Endodermal cell (in vitro differentiated cells): ENCODE data around the gene MICB. TPM values are rescaled to one million over a fixed set of nuclear protein-coding genes. Genes with fewer than 3 reads are reported as not detected.

Experiments
- DNase-seq: peaks from one replicate; pipeline ENCODE4 v3.0.0-alpha.2; 2017
- H3K27ac ChIP-seq: 2 replicates; pipeline ENCODE4 v1.5.1; 2013; ENCODE audit warnings: mild to moderate bottlenecking, low read depth, low read length, moderate library complexity
- H3K27me3 ChIP-seq: 2 replicates; pipeline ENCODE4 v1.6.1; 2013; ENCODE audit warnings: mild to moderate bottlenecking, low read length, moderate library complexity; ENCODE audit not compliant: insufficient read depth, control insufficient read depth, poor library complexity, severe bottlenecking
- H3K36me3 ChIP-seq: 2 replicates; pipeline ENCODE4 v1.7.0; 2013; ENCODE audit warnings: mild to moderate bottlenecking, low read length, moderate library complexity; ENCODE audit not compliant: control insufficient read depth, insufficient read depth
- H3K4me1 ChIP-seq: one replicate; pipeline ENCODE4 v1.7.0; 2013; ENCODE audit warnings: low read length; ENCODE audit not compliant: control insufficient read depth, insufficient read depth
- H3K4me3 ChIP-seq: 2 replicates; pipeline ENCODE4 v1.5.1; 2013; ENCODE audit warnings: mild to moderate bottlenecking, low read length, moderate library complexity
- H3K9ac ChIP-seq: 2 replicates; pipeline ENCODE4 v1.6.1; 2013; ENCODE audit warnings: mild to moderate bottlenecking, low read length, moderate library complexity; ENCODE audit not compliant: poor library complexity, severe bottlenecking; ENCODE audit errors: extremely low read depth
- H3K9me3 ChIP-seq: 2 replicates; pipeline ENCODE4 v1.6.1; 2013; ENCODE audit warnings: mild to moderate bottlenecking, low read length, moderate library complexity; ENCODE audit not compliant: control insufficient read depth
- H3K27ac Mint-ChIP-seq: 2 replicates; pipeline ENCODE4 v1.8.0; 2020; ENCODE audit warnings: mixed read lengths
- H3K27me3 Mint-ChIP-seq: 2 replicates; pipeline ENCODE4 v1.8.0; 2021; ENCODE audit warnings: mild to moderate bottlenecking, mixed read lengths; ENCODE audit not compliant: insufficient read depth
- H3K36me3 Mint-ChIP-seq: 2 replicates; pipeline ENCODE4 v1.8.0; 2020; ENCODE audit warnings: low read depth, mixed read lengths
- H3K4me1 Mint-ChIP-seq: 2 replicates; pipeline ENCODE4 v1.8.0; 2020; ENCODE audit warnings: mixed read lengths
- H3K4me3 Mint-ChIP-seq: 2 replicates; pipeline ENCODE4 v1.8.0; 2020; ENCODE audit warnings: mild to moderate bottlenecking, moderate library complexity, mixed read lengths
- H3K9me3 Mint-ChIP-seq: 2 replicates; pipeline ENCODE4 v1.8.0; 2020; ENCODE audit warnings: mild to moderate bottlenecking, mixed read lengths
- WGBS, 2 experiments: methylation state at CpG; one replicate each; pipeline versions ENCODE4 v1.1.5 to v1.1.7; 2013; ENCODE audit warnings: missing lambda C conversion rate in 2 of 2, mixed read lengths in 1 of 2; ENCODE audit not compliant: insufficient coverage in 1 of 2, insufficient read length in 1 of 2; 5-methylcytosine and 5-hydroxymethylcytosine counted together
- total RNA-seq, 2 donors: library from RNA; stranded (reverse); fragmentation: NEBNext Ultra II Directional in 1 of 2; extraction: Animal tissue kit (Norgen Biotek cat#: 25700) in 1 of 2; gene quantifications; 2 replicates in 1 of 2; 3 replicates in 1 of 2; pipeline ENCODE4 v1.2.1, GENCODE V29; 2021
- TF ChIP-seq, protein P1 (sequence below): fragments of 200-600 bp; sonication (generic); conservative IDR thresholded peaks from 2 replicates; pipeline ENCODE4 v1.5.0; 2021; ENCODE audit warnings: antibody characterized with exemption, mild to moderate bottlenecking

The MICB gene
- total RNA-seq, 2 donors from 2014 or later = 8.2 to 8.5 TPM

DNA sequence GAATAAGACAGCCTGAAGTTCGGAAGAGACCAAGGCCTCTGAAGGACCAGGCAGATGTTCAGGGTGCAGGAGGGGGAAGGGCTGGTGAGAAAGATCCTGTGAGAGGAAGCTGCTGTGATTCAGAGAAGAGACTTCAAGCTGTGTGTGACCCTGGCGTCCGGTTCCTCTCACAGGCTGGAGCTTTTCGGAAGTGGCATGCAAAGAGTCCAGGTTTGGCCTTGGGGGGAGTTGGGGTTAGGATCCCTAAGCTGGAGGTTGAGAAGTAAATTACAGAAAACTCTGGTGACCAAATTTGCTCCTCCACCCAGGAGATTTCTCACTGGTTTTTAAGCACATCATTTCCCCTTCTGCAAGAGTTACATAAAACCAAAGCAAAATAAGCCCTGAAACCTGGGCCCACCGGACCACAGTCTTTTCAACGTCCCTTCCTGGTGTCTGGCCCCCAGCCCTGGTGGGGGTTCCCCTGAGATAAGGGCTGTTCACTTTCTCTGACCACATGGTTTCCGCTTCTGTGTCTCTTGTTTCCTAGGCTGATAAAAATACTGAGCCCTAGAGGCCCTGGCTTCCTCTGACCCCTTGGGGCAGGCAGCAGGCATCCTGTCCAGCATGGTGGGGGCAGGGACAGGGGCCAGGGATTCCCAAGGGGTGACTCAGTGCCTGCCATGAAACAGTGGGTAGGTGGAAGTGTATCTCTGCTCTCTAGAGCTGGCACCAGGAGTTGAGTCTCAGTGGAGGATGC is 62.2 kb downstream of the MICB start:
- no peak overlapping the region for H3K4me3 Mint-ChIP-seq
- Histone ChIP-seq H3K9ac (no peak overlapping the region), H3K36me3 (peaks cover 19% of the 10 kb centered on the region), H3K4me1 (no peaks in the 10 kb centered on the region), H3K9me3 (no peaks in the 10 kb centered on the region), H3K4me3 (no peak overlapping the region), H3K27ac (peak overlapping the region; percentile 47), H3K27me3 (no peaks in the 10 kb centered on the region)
- no peaks in the 10 kb centered on the region for H3K9me3 Mint-ChIP-seq
- no peak for DNase-seq
- TF ChIP-seq, protein P1, sequence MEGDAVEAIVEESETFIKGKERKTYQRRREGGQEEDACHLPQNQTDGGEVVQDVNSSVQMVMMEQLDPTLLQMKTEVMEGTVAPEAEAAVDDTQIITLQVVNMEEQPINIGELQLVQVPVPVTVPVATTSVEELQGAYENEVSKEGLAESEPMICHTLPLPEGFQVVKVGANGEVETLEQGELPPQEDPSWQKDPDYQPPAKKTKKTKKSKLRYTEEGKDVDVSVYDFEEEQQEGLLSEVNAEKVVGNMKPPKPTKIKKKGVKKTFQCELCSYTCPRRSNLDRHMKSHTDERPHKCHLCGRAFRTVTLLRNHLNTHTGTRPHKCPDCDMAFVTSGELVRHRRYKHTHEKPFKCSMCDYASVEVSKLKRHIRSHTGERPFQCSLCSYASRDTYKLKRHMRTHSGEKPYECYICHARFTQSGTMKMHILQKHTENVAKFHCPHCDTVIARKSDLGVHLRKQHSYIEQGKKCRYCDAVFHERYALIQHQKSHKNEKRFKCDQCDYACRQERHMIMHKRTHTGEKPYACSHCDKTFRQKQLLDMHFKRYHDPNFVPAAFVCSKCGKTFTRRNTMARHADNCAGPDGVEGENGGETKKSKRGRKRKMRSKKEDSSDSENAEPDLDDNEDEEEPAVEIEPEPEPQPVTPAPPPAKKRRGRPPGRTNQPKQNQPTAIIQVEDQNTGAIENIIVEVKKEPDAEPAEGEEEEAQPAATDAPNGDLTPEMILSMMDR = no peak
- peaks cover 13% of the 10 kb centered on the region for H3K36me3 Mint-ChIP-seq
- 67 to 87% methylated on average over 4 to 7 of the region's 7 CpGs for WGBS, 2 experiments
- H3K27me3 Mint-ChIP-seq = no peaks in the 10 kb centered on the region
- no peaks in the 10 kb centered on the region for H3K4me1 Mint-ChIP-seq
- no peak overlapping the region for H3K27ac Mint-ChIP-seq

DNA sequence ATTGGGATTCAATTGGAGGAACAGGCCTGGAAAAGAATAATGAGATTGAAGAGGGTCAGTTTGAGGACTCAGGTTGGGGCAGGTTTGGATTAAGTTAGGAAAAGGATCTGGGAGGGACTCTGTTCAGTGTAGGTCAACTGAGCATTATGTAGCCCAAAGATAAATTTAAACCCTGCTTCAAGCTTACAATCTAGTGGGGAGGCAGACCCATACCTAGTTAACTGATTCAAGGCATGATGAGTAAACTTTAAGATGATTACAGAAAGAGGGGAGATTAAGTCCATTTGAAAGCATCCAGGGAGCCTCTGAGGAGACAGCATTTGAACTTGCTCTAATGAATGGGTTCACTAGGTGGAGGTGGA is 62.7 kb downstream of the MICB start:
- Mint-ChIP-seq H3K27ac (no peak overlapping the region), H3K4me3 (no peak overlapping the region)
- H3K9ac ChIP-seq = no peak overlapping the region

More for the DNA sequence above, 62.7 kb downstream of the MICB start:
- Mint-ChIP-seq H3K9me3 (no peaks in the 10 kb centered on the region), H3K27me3 (no peaks in the 10 kb centered on the region), H3K4me1 (no peaks in the 10 kb centered on the region), H3K36me3 (peaks cover 13% of the 10 kb centered on the region)
- no peaks in the 10 kb centered on the region for H3K27me3 ChIP-seq
- peaks cover 19% of the 10 kb centered on the region for H3K36me3 ChIP-seq
- no peak overlapping the region for H3K4me3 ChIP-seq
- H3K9me3 ChIP-seq = no peaks in the 10 kb centered on the region
- TF ChIP-seq, protein P1 = no peak
- H3K27ac ChIP-seq = peak overlapping the region; percentile 2
- DNase-seq = no peak
- H3K4me1 ChIP-seq = no peaks in the 10 kb centered on the region

Other genes with a start within 250 kb of the MICB start
- 100 to 1,000 TPM; 248 to 442 TPM for gene HLA-C, start 226.1 kb upstream of the MICB start, total RNA-seq
- gene HLA-B, start 141.0 kb upstream of the MICB start, total RNA-seq = 1,000 to 10,000 TPM in 1 of 2 donors, 100 to 1,000 TPM in 1; 194 to 1,067 TPM
- gene MICA, start 94.5 kb upstream of the MICB start, total RNA-seq = 10 to 100 TPM; 12.5 to 13.7 TPM
- not detected for gene MCCD1, start 30.8 kb downstream of the MICB start, total RNA-seq
- 100 to 1,000 TPM; 572 to 654 TPM for gene DDX39B, start 43.9 kb downstream of the MICB start, total RNA-seq
- 1 to 10 TPM; 1.7 to 2.1 TPM for gene ATP6V1G2, start 48.5 kb downstream of the MICB start, total RNA-seq
- gene NFKBIL1, start 49.5 kb downstream of the MICB start, total RNA-seq = 10 to 100 TPM; 17.4 to 26.3 TPM
- not detected for gene LTA, start 74.1 kb downstream of the MICB start, total RNA-seq
- gene TNF, start 77.4 kb downstream of the MICB start, total RNA-seq = not detected
- 1 to 10 TPM in 1 of 2 donors, not detected in 1; 1.3 TPM for gene LTB, start 84.3 kb downstream of the MICB start, total RNA-seq
- gene LST1, start 88.1 kb downstream of the MICB start, total RNA-seq = not detected
- not detected for gene NCR3, start 94.9 kb downstream of the MICB start, total RNA-seq
- 1 to 10 TPM in 1 of 2 donors, under 1 TPM in 1; 0.70 to 1.7 TPM for gene AIF1, start 117.1 kb downstream of the MICB start, total RNA-seq
- gene PRRC2A, start 122.6 kb downstream of the MICB start, total RNA-seq = 100 to 1,000 TPM; 329 to 330 TPM
- gene BAG6, start 154.5 kb downstream of the MICB start, total RNA-seq = 100 to 1,000 TPM; 413 to 428 TPM
- 1 to 10 TPM; 1.6 to 3.2 TPM for gene APOM, start 157.7 kb downstream of the MICB start, total RNA-seq
- 10 to 100 TPM; 14.0 to 14.9 TPM for gene C6orf47, start 162.6 kb downstream of the MICB start, total RNA-seq
- 10 to 100 TPM; 16.1 to 21.3 TPM for gene GPANK1, start 166.9 kb downstream of the MICB start, total RNA-seq
- 100 to 1,000 TPM; 155 to 171 TPM for gene CSNK2B, start 167.9 kb downstream of the MICB start, total RNA-seq
- gene LY6G5B, start 171.8 kb downstream of the MICB start, total RNA-seq = 10 to 100 TPM; 13.9 to 17.0 TPM
- gene LY6G5C, start 182.9 kb downstream of the MICB start, total RNA-seq = 1 to 10 TPM in 1 of 2 donors, under 1 TPM in 1; 0.93 to 2.0 TPM
- gene ABHD16A, start 205.2 kb downstream of the MICB start, total RNA-seq = 10 to 100 TPM; 38.3 to 59.5 TPM
- not detected for gene LY6G6F, start 208.7 kb downstream of the MICB start, total RNA-seq
- gene LY6G6D, start 217.2 kb downstream of the MICB start, total RNA-seq = not detected
- gene LY6G6C, start 223.6 kb downstream of the MICB start, total RNA-seq = under 1 TPM; 0.29 to 0.38 TPM
- gene MPIG6B, start 225.2 kb downstream of the MICB start, total RNA-seq = not detected
- 100 to 1,000 TPM; 150 to 153 TPM for gene DDAH2, start 231.2 kb downstream of the MICB start, total RNA-seq
- 100 to 1,000 TPM; 289 to 380 TPM for gene CLIC1, start 238.4 kb downstream of the MICB start, total RNA-seq
- 10 to 100 TPM; 35.7 to 57.2 TPM for gene MSH5, start 241.9 kb downstream of the MICB start, total RNA-seq